ENCODE data around the gene SERPINE3.

DNA sequence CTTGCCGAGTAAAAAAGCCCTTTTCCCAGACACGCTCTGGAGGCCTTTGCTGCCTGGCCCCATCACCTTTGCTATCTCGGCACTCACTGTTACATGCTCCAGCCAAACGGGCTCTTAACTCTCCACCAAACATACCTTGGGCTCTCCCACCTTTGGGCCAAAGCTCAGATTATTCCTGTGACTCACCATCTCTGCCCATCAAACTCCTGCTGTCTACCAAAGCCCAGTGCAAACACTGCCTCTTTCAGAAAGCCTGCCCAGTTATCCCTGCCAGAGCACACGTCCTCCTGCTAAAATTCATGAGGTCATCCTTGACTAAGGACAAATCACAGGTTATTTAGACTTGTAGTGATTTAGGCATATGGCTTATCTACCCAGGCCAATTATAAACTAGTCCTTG, 48.1 kb upstream of the SERPINE3 start:
- TF ChIP-seq, protein P1, sequence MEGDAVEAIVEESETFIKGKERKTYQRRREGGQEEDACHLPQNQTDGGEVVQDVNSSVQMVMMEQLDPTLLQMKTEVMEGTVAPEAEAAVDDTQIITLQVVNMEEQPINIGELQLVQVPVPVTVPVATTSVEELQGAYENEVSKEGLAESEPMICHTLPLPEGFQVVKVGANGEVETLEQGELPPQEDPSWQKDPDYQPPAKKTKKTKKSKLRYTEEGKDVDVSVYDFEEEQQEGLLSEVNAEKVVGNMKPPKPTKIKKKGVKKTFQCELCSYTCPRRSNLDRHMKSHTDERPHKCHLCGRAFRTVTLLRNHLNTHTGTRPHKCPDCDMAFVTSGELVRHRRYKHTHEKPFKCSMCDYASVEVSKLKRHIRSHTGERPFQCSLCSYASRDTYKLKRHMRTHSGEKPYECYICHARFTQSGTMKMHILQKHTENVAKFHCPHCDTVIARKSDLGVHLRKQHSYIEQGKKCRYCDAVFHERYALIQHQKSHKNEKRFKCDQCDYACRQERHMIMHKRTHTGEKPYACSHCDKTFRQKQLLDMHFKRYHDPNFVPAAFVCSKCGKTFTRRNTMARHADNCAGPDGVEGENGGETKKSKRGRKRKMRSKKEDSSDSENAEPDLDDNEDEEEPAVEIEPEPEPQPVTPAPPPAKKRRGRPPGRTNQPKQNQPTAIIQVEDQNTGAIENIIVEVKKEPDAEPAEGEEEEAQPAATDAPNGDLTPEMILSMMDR (IDR thresholded peaks at IDR 0.05; ENCODE audit: low read length) = no peak
- no peak for TF ChIP-seq EZH2phosphoT487 (IDR thresholded peaks at IDR 0.05; ENCODE audit: low read length)

All from MM.1S (cell line).